Peyer's patch (tissue), 4 donors: Measurements from ENCODE around the gene RGMA.

Experiments
- POLR2A ChIP-seq, 2 donors: fragments of 450-650 bp; IDR thresholded peaks; one replicate each; pipeline ENCODE4 v1.5.1; 2017; ENCODE audit warnings: antibody characterized with exemption in 2 of 2, mild to moderate bottlenecking in 2 of 2, moderate library complexity in 2 of 2
- TF ChIP-seq, protein P1 (sequence below), 6 experiments: fragments of 450-650 bp in 4 of 6; fragments of 200-600 bp in 2 of 6; sonication (generic) in 1 of 6; IDR thresholded peaks; one replicate each; pipeline ENCODE4 v1.5.1; 2017 to 2019; ENCODE audit warnings: antibody characterized with exemption in 6 of 6, mild to moderate bottlenecking in 3 of 6, moderate library complexity in 1 of 6

DNA sequence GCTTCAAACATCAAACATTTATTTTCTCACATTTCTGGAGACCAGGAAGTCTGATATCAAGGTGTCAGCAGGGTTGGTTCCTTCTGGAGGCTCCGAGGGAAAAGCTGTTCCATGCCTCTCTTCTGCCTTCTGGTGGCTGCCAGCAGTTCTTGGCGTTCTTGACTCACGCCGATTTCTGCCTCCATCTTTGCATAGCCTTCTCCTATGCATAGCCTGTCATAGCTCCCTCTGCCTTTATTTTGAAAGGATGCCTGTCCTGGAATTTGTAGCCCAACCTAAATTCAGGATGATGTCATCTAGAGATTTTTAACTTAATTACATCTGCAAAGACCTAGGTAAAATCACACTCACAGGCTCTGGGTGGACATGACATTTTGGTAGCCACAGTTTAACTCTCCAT, 70.4 kb downstream of the RGMA start:
- no peak for TF ChIP-seq POLR2A (IDR thresholded peaks at IDR 0.05)
- TF ChIP-seq, protein P1, sequence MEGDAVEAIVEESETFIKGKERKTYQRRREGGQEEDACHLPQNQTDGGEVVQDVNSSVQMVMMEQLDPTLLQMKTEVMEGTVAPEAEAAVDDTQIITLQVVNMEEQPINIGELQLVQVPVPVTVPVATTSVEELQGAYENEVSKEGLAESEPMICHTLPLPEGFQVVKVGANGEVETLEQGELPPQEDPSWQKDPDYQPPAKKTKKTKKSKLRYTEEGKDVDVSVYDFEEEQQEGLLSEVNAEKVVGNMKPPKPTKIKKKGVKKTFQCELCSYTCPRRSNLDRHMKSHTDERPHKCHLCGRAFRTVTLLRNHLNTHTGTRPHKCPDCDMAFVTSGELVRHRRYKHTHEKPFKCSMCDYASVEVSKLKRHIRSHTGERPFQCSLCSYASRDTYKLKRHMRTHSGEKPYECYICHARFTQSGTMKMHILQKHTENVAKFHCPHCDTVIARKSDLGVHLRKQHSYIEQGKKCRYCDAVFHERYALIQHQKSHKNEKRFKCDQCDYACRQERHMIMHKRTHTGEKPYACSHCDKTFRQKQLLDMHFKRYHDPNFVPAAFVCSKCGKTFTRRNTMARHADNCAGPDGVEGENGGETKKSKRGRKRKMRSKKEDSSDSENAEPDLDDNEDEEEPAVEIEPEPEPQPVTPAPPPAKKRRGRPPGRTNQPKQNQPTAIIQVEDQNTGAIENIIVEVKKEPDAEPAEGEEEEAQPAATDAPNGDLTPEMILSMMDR (IDR thresholded peaks at IDR 0.05), result no peak
